HTR-8/SVneo (cell line): ENCODE results near the gene TMEM45B.
A peak's percentile ranks its signal among the peaks of the same experiment; 100 is the strongest.

Experiments used
- DNase-seq: peaks from one replicate; pipeline ENCODE4 v3.0.0; 2011; ENCODE audit warnings: low spot score, mixed read lengths; ENCODE audit not compliant: insufficient read length
- FAIRE-seq: peaks from 2 replicates; lab custom pipeline; 2011; peaks lifted over from hg19 to GRCh38; lab: Jason Lieb, UNC

Gene TMEM45B

DNA sequence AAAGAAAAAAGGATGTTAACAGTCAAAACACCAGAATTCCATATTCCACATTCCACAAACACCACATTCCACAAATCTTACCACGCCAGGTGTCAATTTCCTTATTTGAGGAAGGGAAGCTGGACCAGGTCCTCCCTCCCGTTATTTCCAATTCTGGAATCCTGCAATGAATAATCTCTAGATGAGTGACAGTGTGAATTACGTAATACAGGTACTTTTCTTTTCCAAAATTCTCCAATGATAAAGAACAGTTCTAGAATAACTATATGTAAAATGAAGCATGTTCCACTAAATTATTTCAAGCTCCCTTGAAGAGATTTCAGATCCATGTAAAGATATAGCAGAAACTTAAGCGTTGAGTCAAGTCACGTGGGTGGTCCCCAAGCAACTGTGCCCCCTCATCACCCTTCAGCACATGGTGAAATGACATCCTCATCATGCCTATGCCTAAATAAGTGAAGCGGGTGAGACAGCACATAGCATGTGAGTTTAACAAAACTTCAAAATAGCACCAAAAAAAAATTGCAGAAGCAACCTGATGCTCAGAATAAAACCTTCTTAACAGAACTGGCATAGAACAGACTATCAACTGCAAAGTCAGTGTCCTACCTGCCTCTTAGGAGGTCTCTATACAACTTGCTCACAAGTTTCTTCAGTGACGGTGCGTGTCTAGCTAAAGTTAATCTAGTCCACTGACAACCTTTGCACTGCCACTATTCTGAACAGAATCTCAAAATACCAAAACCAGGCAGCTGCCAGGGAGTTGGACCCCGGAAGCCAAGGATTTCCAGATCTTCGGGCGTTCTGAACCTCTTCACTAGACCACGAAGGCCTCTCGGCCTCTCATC lies 78.9 kb downstream of the TMEM45B start:
- DNase-seq (peak; percentile 7), FAIRE-seq (no peak)

DNA sequence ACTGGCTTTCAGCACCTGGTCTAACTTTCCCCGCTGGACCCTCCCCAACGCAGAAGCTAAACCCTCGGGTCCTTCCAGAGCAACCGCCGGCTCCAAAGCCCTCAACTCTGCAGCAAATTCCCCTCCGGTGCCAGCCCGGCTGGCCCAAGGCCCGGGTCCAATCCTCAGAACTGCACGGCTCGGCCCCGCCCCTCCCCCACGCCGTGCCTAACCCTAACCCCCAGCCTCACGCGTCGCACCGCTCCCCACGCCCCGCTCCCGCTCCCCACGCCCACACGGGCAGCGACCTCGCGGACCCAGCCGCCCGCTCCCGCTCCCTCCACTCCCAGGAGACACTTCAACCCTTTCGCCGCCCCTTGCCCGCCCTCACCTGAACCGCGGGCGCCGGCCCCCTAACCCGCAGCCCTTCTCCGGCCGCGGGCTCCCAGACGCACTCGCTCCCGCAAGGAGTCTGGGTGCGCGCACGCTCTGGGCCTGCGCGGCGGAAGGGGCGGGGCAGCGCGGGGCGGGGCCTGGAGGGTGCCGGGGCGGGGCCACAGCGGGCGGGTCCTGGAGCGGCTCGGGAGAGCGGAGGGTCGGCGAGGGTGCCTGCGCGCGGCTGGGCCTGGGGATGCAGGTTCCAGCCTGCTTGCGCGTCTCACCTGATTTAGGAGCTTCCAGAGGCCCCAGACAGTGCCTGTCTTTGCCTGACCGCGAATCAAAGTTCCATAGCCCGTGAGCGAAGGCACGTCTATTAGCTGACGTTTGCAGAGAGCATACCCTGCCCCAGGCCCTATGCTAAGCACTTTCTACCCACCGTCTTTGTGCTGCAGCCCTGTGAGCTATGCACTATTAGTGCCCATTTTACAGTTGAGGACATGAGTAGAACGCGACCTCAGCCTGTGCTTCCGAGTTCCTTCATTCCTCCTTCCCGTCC lies 79.7 kb downstream of the TMEM45B start, which contains the start of gene NFRKB:
TSS of gene NFRKB (minus strand) at position 453 of the 916 bp plus-strand sequence. CDS start 2,729 bp downstream, outside the sequence.
- no peak for FAIRE-seq
- DNase-seq = peak; percentile 77

DNA sequence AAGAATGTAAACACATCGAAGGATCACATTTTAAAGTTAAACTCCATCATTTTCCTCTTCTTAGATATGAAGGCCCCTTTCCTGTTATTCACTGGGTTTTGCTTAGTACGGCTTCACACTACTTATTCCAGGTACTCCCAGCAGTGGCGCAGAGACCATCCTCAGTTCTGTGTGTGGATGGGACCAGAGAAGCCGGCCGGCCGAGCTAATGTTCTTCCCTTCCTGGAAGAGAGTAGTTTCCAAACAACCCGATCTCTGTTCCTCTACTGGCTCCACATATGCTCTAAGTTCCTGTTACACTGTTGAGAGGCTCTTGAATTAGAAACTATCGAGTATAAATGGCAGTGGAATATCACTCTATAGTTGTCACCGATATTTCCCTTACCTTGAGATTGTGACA lies 80.4 kb downstream of the TMEM45B start:
- no peak for FAIRE-seq
- peak; percentile 5 for DNase-seq

DNA sequence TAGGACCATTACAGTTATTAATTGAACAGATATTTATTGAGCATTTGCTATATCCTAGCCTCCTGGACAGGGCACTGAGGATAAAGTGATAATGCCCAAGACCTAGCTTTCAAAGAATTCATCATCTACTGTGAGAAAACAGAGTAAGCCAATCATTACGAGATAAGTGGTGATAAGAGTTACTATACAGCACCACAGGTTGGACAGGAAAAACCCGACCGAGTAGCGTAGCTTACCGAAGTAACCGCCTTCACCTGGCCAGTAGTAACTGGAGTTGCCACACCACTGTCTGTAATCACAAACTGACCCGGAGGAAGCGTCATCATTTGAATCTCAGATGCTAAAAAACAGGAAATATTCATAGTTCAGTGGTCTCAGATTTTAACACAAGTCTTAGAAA lies 89.8 kb downstream of the TMEM45B start:
- DNase-seq (no peak), FAIRE-seq (no peak)
